ENCODE measurements around the gene ZNF526.

DNA sequence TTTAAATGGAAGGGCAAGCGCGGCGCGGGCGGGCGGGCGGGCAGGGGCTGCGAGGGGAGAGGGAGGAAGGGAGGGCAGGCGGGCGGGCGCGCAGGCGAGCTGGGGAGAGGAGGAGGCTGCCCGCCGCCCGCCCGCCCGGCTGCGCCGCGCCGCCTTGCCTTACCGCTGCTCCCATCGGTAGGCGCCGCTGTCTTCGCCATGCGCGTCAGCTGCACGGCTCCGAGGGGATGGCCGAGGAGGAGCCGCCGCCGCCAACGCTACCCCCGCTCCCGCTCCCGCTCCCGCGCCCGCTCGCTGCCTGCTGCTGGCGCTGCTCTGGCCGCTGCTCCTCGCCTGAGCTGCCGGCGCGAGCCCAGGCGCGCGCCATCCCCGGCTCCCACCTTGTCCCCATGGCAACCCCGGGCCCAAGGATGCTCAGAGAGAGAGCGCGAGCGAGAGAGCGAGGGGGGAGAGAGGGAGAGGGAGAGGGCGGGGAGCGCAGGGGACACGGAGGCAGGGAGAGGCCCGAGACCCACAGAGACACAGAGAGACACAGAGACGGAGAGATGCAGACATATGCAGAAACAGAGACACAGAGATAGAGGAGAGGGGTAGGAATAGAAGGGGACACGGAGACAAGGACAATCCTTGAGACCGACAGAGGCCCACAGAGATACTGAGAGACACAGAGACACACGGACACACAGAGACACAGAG, 43.0 kb upstream of the ZNF526 start:
- TF ChIP-seq, protein P1, sequence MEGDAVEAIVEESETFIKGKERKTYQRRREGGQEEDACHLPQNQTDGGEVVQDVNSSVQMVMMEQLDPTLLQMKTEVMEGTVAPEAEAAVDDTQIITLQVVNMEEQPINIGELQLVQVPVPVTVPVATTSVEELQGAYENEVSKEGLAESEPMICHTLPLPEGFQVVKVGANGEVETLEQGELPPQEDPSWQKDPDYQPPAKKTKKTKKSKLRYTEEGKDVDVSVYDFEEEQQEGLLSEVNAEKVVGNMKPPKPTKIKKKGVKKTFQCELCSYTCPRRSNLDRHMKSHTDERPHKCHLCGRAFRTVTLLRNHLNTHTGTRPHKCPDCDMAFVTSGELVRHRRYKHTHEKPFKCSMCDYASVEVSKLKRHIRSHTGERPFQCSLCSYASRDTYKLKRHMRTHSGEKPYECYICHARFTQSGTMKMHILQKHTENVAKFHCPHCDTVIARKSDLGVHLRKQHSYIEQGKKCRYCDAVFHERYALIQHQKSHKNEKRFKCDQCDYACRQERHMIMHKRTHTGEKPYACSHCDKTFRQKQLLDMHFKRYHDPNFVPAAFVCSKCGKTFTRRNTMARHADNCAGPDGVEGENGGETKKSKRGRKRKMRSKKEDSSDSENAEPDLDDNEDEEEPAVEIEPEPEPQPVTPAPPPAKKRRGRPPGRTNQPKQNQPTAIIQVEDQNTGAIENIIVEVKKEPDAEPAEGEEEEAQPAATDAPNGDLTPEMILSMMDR (IDR thresholded peaks at IDR 0.05), result peak in 3 of 6 experiments; percentile 12 to 43 (median 14)
- TF ChIP-seq POLR2A (IDR thresholded peaks at IDR 0.05), result no peak

Data from adrenal gland (tissue), 5 donors.